ENCODE data around the gene IRF7. TPM values are rescaled to one million over a fixed set of nuclear protein-coding genes. Genes with fewer than 3 reads are reported as not detected.

IRF7 gene
- total and polyA plus RNA-seq, 9 of the 15 experiments (the other 6 are each of a cell fraction or from before 2014, with no cell fraction given) = 0.27 to 7.6 (median 1.8) TPM

- FAIRE-seq (no peak), ATAC-seq (no peak), DNase-seq (ENCODE audit: extremely low read depth in 1 of 4, low spot score in 3 of 4) (peak in 1 of 4 experiments; percentile 9)
- ChIA-PET CTCF (ENCODE audit: low intra/inter-chr PET ratio) (no interaction called here), POLR2A (interaction anchor here (0.7 to 1.2 kb wide), 2 partner anchors 36 to 48 kb away, joined by 3 to 4 read pairs; partner anchors contain the start of genes DEAF1 and TMEM80)
- Histone ChIP-seq H3K4me2 (ENCODE audit: insufficient read depth, low read length) (no peak overlapping the region), H3K36me3 (ENCODE audit: control insufficient read depth, insufficient read depth, low read length) (peaks cover 87% of the 10 kb centered on the region; the same call in 2 of the 3 replicates), H3K79me2 (ENCODE audit: control insufficient read depth, insufficient read depth, low read length) (peaks cover 11% of the 10 kb centered on the region; the same call in 1 of the 3 replicates), H3K27ac (ENCODE audit: extremely low read depth, low read depth, low read length) (no peak overlapping the region), H2AFZ (ENCODE audit: low read depth, low read length) (no peak overlapping the region), H3K9me3 (replicated peaks; ENCODE audit: control insufficient read depth, insufficient read depth, low read depth, low read length) (no peaks in the 10 kb centered on the region), H3K9ac (ENCODE audit: insufficient read depth in 1 of 2, low read depth in 2 of 2, low read length in 2 of 2) (no peak overlapping the region), H3K27me3 (ENCODE audit: control insufficient read depth in 2 of 2, insufficient read depth in 2 of 2, low read length in 2 of 2) (no peaks in the 10 kb centered on the region), H3K4me3 (no peak overlapping the region), H4K20me1 (replicated peaks; ENCODE audit: control insufficient read depth, insufficient read depth, low read length) (no peaks in the 10 kb centered on the region), H3K9me1 (ENCODE audit: control insufficient read depth, insufficient read depth, low read length) (no peaks in the 10 kb centered on the region), H3K4me1 (replicated peaks in 1 of 2; ENCODE audit: control insufficient read depth in 2 of 2, insufficient read depth in 2 of 2, low read length in 2 of 2) (peaks cover 0 to 29% of the 10 kb centered on the region in 2 experiments; a peak in 2 of 5 replicates)
- 89% methylated on average over 16 of the region's 16 CpGs for WGBS (ENCODE audit: insufficient coverage, low coverage, missing lambda C conversion rate)
- TF ChIP-seq FOXM1 (IDR thresholded peaks at IDR 0.05; ENCODE audit: low read depth) (no peak), FOXM1 (CRISPR knock-in tag; IDR thresholded peaks at IDR 0.05; ENCODE audit: low read depth) (no peak), PTBP1 (IDR thresholded peaks at IDR 0.05; ENCODE audit: low read depth, low read length) (no peak), ZBTB7A (IDR thresholded peaks at IDR 0.05; ENCODE audit: borderline replicate concordance, control insufficient read depth, low read depth, low read length) (no peak), YBX1 (IDR thresholded peaks at IDR 0.05) (no peak), SRSF9 (IDR thresholded peaks at IDR 0.05; ENCODE audit: borderline replicate concordance, low read depth, low read length) (no peak), WHSC1 (IDR thresholded peaks at IDR 0.05; ENCODE audit: low read length) (no peak), ZNF830 (CRISPR knock-in tag; IDR thresholded peaks at IDR 0.05) (no peak)
- TF ChIP-seq, protein P1, sequence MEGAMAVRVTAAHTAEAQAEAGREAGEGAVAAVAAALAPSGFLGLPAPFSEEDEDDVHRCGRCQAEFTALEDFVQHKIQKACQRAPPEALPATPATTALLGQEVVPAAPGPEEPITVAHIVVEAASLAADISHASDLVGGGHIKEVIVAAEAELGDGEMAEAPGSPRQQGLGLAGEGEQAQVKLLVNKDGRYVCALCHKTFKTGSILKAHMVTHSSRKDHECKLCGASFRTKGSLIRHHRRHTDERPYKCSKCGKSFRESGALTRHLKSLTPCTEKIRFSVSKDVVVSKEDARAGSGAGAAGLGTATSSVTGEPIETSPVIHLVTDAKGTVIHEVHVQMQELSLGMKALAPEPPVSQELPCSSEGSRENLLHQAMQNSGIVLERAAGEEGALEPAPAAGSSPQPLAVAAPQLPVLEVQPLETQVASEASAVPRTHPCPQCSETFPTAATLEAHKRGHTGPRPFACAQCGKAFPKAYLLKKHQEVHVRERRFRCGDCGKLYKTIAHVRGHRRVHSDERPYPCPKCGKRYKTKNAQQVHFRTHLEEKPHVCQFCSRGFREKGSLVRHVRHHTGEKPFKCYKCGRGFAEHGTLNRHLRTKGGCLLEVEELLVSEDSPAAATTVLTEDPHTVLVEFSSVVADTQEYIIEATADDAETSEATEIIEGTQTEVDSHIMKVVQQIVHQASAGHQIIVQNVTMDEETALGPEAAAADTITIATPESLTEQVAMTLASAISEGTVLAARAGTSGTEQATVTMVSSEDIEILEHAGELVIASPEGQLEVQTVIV (CRISPR knock-in tag; IDR thresholded peaks at IDR 0.05; ENCODE audit: borderline replicate concordance) = no peak
- intact Hi-C loops (cut with micrococcal nuclease) (no loop called here), in situ Hi-C loops (cut with MboI) (no loop called here)
- no TSS peak for BruUV-seq (replicated peaks)
These were observed 43.9 kb upstream of the IRF7 start for GRCh38 chr11:659532-660085.
